ENCODE data around the gene UNKL.
A peak's percentile ranks its signal among the peaks of the same experiment; 100 is the strongest.

UNKL gene

GRCh38 chr16:1430759-1431496 is 16.4 kb upstream of the UNKL start, which contains the start of gene PERCC1:
Gene PERCC1, plus strand, starts transcription at chr16:1431078. Its CDS starts 1,516 bp downstream, at chr16:1432594.
- no peak for DNase-seq

- no peak for DNase-seq
These were observed 15.8 kb upstream of the UNKL start for GRCh38 chr16:1430214-1430758.

- no peak for DNase-seq
These were observed 15.1 kb upstream of the UNKL start for GRCh38 chr16:1429631-1430030.

DNA sequence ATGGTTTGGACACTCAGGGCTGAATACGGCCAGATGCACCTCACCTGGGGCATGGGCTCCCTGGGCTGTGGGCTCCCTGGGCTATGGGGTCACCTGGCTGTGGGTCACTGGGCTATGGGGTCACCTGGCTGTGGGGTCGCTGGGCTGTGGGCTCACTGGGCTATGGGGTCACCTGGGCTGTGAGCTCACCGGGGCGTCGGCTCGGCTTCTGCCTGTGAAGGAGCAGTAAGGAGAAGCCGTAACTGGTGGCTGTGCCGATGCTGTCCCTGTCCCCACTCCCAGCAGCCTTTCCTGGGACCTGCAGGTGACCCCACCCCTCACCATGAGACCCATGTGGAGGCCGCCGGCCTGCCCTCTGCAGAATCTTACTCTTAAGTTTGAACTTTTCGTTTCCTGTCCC is 14.5 kb upstream of the UNKL start:
- DNase-seq: no peak

DNA sequence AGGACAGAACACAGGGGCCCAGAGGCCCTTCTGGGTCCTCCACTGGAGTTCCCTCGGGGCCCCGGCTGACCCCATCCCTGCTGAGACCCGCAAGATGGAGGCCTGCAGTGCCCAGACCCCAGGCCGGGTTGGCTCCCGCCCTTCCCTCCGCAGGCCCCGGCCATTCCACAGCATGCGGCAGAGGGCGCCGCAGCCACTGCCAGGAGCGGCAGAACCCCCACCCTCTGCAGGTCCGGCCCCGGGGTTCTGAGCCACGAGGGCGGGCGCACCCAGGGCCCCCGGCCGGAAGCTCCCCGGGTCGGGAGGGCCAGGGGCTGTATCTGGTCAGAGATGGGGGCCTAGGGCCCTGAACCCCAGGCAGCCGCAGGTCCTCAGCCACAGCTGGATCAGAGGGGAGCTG is 14.0 kb upstream of the UNKL start:
- DNase-seq: no peak

DNA sequence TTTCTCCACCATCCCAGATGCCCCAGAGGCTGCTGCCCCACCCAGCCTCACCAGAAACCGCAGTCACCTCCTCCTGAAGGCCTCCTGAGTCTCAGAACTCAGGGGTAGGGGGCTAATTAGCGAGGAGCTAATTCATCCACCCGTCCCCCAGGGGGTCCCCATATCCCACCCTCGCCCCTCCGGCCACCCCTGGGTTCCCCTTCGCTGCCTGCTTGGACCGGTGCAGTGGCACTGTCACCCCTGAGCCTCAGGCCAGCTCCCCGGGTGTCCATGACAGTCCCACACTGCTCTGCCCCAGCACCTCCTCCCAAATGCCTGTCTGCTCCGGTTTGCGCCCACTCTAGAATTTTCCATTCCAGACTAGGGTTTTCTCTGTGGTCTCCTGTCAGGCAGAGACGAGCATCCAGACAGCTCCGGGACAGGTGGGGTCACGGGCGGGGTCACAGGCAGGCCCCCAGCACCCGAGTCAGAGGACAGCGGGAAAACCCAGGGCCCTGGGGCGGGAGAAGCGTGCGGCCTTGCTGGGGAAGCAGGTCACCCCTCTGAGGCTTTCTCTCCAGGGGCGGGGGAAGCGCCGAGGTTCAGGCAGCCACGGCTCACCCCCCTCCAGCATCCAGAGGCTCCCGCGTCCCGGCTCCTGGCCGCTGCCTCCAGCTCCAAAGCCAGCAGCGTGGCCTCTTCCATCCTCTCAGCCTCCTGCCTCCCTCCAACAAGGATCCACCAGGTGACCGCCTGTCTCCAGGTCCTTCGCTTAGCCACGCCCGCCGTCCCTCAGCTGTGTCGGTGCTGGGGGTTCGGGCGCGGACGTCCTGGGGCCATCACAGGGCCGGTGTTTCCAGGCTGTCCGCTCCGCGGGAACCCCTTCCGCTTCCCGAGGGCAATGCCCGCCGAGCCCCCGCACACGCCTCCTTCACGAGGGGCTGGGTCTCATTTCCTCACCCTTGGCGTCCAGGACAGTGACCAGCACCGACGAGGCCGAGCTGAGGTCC is 13.3 kb upstream of the UNKL start:
- no peak for DNase-seq

GRCh38 chr16:1426734-1427471 is 12.4 kb upstream of the UNKL start:
- DNase-seq: no peak

GRCh38 chr16:1425616-1426370 is 11.3 kb upstream of the UNKL start:
- DNase-seq: no peak

GRCh38 chr16:1424028-1424427 is 9.5 kb upstream of the UNKL start:
- no peak for DNase-seq

DNA sequence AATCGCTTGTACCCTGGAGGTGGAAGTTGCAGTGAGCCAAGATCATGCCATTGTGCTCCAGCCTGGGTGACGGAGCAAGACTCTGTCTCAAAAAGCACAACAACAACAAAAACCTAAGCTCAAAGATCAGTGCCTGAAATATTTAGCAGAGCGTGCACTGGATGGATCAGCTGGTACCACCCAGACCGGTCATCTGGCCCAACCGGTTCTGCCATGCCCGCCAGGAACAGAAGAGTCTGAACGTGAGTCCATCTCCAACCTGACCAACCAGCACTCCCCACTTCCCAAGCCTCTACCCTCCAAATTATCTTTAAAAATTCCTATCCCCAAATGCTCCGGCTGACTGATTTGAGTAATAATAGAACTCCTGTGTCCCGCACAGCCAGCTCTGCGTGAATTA is 7.6 kb upstream of the UNKL start:
- DNase-seq: no peak

GRCh38 chr16:1420111-1420539 is 5.6 kb upstream of the UNKL start:
- DNase-seq: no peak

- DNase-seq: no peak
These were observed 2.0 kb upstream of the UNKL start for GRCh38 chr16:1416521-1416941.

GRCh38 chr16:1413684-1414531 is 596 bp downstream of the UNKL start:
- DNase-seq: peak; percentile 23

GRCh38 chr16:1412847-1413246 is 1.7 kb downstream of the UNKL start:
- no peak for DNase-seq

- DNase-seq: peak; percentile 62
These were observed 6.2 kb downstream of the UNKL start for GRCh38 chr16:1408171-1408837.

DNA sequence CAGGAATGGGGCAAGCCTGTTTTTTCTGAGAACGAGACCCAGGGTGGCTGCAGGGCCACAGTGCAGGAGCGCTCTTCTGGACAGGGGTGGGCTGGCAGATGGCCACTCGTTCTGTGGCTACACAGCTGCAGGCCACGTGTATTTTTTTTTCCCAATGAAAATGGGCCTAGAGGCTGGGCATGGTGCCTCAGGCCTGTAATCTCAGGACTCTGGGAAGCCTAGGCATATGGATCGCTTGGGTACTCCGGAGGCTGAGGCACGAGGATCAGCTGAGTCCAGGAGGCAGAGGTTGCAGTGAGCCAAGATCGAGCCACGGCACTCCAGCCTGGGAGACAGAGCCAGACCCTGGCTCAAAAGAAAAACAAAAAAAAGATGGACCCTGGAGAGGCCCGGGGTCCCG is 6.8 kb downstream of the UNKL start:
- DNase-seq: no peak

- DNase-seq: no peak
These were observed 10.8 kb downstream of the UNKL start for GRCh38 chr16:1403733-1404132.

- DNase-seq: no peak
These were observed 11.5 kb downstream of the UNKL start for GRCh38 chr16:1403036-1403435.

DNA sequence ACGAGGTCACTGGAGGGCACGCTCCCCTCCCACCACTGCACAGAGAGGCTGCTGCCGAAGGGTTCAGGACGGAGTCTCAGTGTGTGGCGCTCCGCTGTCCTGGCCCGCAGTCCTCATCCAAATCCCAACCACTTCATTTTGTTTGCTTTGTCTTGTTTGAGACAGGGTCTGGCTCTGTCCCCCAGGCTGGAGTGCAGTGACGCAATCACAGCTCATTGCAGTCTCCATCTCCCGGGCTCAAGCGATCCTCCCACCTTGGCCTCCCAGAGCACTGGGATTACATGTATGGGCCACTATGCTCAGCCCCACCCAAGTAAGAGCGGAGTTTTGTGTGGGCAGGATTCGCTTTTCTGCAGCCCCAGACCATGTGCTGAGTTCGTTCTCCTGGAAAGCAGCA is 12.7 kb downstream of the UNKL start:
- DNase-seq: no peak

DNA sequence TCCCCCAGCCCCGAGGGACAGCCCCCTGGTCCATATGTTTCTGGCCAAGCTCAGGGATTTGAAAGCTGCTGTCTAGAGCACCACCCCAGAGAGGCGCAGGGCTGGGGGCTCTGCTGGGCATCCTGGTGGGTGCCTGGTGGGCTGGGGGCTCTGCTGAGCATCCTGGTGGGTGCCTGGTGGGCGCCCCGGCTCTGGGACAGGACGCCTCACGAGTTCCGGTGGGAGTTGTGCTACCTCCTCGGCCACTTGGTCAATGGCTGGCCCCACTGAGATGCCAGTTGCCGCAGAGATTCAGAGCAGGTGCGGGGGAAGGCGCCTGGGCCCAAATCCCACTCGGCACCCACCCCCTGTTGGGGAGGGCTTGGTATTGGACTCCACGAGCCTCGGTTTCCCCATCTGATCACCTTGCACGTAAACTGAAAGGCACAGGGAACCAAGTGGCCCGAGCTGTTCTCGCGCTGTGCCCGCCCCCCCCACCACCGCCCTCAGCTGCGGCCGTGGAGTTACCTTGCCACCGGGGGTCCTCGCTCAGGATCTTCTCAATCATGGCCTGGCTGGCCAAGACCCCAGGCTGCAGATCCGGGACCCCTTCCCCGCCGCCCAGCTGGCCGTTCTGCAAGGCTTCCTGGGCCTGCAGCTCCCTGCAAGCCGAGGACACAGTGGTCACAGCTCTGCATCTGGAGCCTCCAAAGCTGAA is 13.3 kb downstream of the UNKL start:
- no peak for DNase-seq
